Measurements from ENCODE around the gene IFITM10. TPM values are rescaled to one million over a fixed set of nuclear protein-coding genes. Genes with fewer than 3 reads are reported as not detected.

Gene IFITM10
- total RNA-seq, 1 experiment from 2014 or later, result 0.59 TPM

- Mint-ChIP-seq H3K4me1 (peaks cover under 1 to 4% of the 10 kb centered on the region in 2 experiments; a peak in 3 of 4 replicates), H3K27ac (no peak overlapping the region), H3K9me3 (no peaks in the 10 kb centered on the region), H3K27me3 (ENCODE audit: low read depth) (no peaks in the 10 kb centered on the region), H3K36me3 (ENCODE audit: insufficient read depth in 1 of 3, low read depth in 3 of 3) (peaks cover 3 to 18% (median 10%) of the 10 kb centered on the region in 3 experiments; a peak in 6 of 7 replicates), H3K4me3 (no peak overlapping the region)
- Histone ChIP-seq H3K9me3 (ENCODE audit: control insufficient read depth, low read depth, low read length) (no peaks in the 10 kb centered on the region), H3K14ac (ENCODE audit: insufficient read depth, low read length) (no peak overlapping the region), H4K8ac (replicated peaks; ENCODE audit: insufficient read length, low read depth, low read length) (no peak overlapping the region), H3K23ac (ENCODE audit: insufficient read length, low read depth, low read length) (no peak overlapping the region), H3K27ac (ENCODE audit: insufficient read length, low read depth, low read length) (no peak overlapping the region), H2BK20ac (ENCODE audit: low read depth, low read length, poor library complexity, severe bottlenecking) (no peak overlapping the region), H3K27me3 (ENCODE audit: insufficient read depth, low read length) (no peaks in the 10 kb centered on the region), H2BK15ac (ENCODE audit: low read depth, low read length) (no peak overlapping the region), H4K20me1 (ENCODE audit: control insufficient read depth, insufficient read depth, insufficient read length) (no peaks in the 10 kb centered on the region), H3T11ph (ENCODE audit: low read length) (no peak overlapping the region), H3K56ac (ENCODE audit: insufficient read length, low read depth, low read length) (no peak overlapping the region), H2AFZ (ENCODE audit: low read length) (no peak overlapping the region), H2AK5ac (ENCODE audit: insufficient read length, low read length) (no peak overlapping the region), H4K5ac (ENCODE audit: insufficient read length, low read depth, low read length) (no peak overlapping the region), H2BK12ac (ENCODE audit: insufficient read length, low read depth, low read length) (no peak overlapping the region), H3K79me1 (ENCODE audit: insufficient read depth, low read depth, low read length, poor library complexity, severe bottlenecking) (peaks cover 9% of the 10 kb centered on the region), H3K18ac (ENCODE audit: insufficient read length, low read depth, low read length) (no peak overlapping the region), H2BK120ac (ENCODE audit: low read depth, low read length, poor library complexity, severe bottlenecking) (no peak overlapping the region), H2BK5ac (ENCODE audit: insufficient read length, low read length) (no peak overlapping the region), H3K23me2 (ENCODE audit: insufficient read length, low read depth, low read length, poor library complexity, severe bottlenecking) (peaks cover 8% of the 10 kb centered on the region), H3K4ac (ENCODE audit: low read depth, low read length) (no peak overlapping the region), H4K91ac (ENCODE audit: insufficient read length, low read depth, low read length) (no peak overlapping the region), H3K4me2 (ENCODE audit: insufficient read depth, insufficient read length, low read length) (no peak overlapping the region), H3K79me2 (ENCODE audit: insufficient read depth, low read length) (no peaks in the 10 kb centered on the region; the same call in 1 of the 2 replicates), H3K4me1 (ENCODE audit: insufficient read depth, low read length) (no peaks in the 10 kb centered on the region; the same call in 1 of the 2 replicates), H3K9ac (ENCODE audit: extremely low read depth, insufficient read length, low read length) (no peak overlapping the region)
- WGBS (ENCODE audit: extremely low coverage, insufficient read length, low lambda C conversion rate), result no CpG with 5 or more reads among the region's 23 CpGs
- DNase-seq, result no peak
- no peak for TF ChIP-seq CTCF (conservative IDR thresholded peaks at IDR 0.05)
Observed at GRCh38 chr11:1759151-1759850, 8.9 kb upstream of the IFITM10 start.

Measured in H9 (cell line).